ENCODE results near the gene PRKD3.

DNA sequence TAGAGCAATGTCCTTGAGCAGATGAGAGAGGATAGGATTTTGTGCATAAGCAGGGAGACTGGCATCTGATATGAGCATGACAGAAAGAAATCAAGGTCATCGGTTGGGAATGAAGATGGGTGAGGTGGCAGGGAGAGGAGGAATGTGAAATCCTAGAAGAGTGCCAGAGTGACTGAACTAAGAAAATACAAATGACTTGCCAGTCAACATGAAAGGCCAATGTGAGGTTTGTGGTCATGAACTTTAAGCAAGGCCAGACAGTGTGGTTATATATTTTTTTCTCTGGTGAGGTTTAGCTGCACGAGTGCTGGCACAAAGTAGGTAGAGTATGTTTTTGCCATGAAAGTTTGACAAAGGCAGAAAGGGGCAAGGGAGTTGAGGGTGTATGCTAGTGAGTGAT, 41.0 kb upstream of the PRKD3 start:
- no peak for TF ChIP-seq POLR2AphosphoS5 (IDR thresholded peaks at IDR 0.05; ENCODE audit: low read depth)
- no peak for TF ChIP-seq GABPA (IDR thresholded peaks at IDR 0.05; ENCODE audit: low read depth)
- TF ChIP-seq, protein P1, sequence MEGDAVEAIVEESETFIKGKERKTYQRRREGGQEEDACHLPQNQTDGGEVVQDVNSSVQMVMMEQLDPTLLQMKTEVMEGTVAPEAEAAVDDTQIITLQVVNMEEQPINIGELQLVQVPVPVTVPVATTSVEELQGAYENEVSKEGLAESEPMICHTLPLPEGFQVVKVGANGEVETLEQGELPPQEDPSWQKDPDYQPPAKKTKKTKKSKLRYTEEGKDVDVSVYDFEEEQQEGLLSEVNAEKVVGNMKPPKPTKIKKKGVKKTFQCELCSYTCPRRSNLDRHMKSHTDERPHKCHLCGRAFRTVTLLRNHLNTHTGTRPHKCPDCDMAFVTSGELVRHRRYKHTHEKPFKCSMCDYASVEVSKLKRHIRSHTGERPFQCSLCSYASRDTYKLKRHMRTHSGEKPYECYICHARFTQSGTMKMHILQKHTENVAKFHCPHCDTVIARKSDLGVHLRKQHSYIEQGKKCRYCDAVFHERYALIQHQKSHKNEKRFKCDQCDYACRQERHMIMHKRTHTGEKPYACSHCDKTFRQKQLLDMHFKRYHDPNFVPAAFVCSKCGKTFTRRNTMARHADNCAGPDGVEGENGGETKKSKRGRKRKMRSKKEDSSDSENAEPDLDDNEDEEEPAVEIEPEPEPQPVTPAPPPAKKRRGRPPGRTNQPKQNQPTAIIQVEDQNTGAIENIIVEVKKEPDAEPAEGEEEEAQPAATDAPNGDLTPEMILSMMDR (IDR thresholded peaks at IDR 0.05; ENCODE audit: insufficient read depth, low read length), result no peak

Measured in HL-60 (cell line).